ENCODE results near the gene CACNA1D.

DNA sequence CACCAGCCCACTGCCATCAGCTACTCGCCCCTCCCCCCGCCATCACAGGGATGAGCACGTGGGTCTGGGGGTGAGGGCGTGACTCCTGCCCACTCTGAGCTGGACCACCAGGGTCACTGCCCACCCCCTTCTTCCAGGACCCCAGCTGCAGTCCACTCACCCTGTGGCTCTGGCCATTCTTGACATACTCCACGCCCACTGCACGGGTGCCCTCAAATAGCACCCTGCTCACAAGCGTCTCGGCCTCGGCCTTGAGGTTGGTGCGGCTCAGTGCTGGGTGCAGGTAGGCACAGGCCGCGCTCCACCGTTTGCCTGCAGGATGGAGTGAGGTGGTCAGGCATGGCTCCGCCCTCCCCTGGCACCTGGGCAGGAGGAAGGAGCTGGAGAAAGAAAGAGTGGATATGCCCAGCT, 327.9 kb downstream of the CACNA1D start:
- TF ChIP-seq, protein P1, sequence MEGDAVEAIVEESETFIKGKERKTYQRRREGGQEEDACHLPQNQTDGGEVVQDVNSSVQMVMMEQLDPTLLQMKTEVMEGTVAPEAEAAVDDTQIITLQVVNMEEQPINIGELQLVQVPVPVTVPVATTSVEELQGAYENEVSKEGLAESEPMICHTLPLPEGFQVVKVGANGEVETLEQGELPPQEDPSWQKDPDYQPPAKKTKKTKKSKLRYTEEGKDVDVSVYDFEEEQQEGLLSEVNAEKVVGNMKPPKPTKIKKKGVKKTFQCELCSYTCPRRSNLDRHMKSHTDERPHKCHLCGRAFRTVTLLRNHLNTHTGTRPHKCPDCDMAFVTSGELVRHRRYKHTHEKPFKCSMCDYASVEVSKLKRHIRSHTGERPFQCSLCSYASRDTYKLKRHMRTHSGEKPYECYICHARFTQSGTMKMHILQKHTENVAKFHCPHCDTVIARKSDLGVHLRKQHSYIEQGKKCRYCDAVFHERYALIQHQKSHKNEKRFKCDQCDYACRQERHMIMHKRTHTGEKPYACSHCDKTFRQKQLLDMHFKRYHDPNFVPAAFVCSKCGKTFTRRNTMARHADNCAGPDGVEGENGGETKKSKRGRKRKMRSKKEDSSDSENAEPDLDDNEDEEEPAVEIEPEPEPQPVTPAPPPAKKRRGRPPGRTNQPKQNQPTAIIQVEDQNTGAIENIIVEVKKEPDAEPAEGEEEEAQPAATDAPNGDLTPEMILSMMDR (IDR thresholded peaks at IDR 0.05; ENCODE audit: extremely low read depth in 1 of 2, insufficient read depth in 1 of 2, low read depth in 1 of 2, low read length in 2 of 2), result no peak
- TF ChIP-seq MYC (IDR thresholded peaks at IDR 0.05; ENCODE audit: low read depth, low read length) (no peak), GATA2 (IDR thresholded peaks at IDR 0.05; ENCODE audit: insufficient read depth, insufficient read length, low read depth, low read length) (no peak), POLR2A (IDR thresholded peaks at IDR 0.05; ENCODE audit: low read depth, low read length) (no peak), EZH2 (IDR thresholded peaks at IDR 0.05; ENCODE audit: borderline replicate concordance, low read depth, low read length, severe bottlenecking) (no peak), POLR2AphosphoS5 (IDR thresholded peaks at IDR 0.05; ENCODE audit: insufficient read depth, low read depth, low read length) (no peak)
- TF ChIP-seq, protein P2, sequence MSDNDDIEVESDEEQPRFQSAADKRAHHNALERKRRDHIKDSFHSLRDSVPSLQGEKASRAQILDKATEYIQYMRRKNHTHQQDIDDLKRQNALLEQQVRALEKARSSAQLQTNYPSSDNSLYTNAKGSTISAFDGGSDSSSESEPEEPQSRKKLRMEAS (IDR thresholded peaks at IDR 0.05; ENCODE audit: insufficient read depth, insufficient read length), result no peak
